ENCODE results near the gene MRPS35. TPM values are rescaled to one million over a fixed set of nuclear protein-coding genes. Genes with fewer than 3 reads are reported as not detected.

Gene MRPS35
- total RNA-seq, 3 donors from 2014 or later, result 37.7 to 64.1 (median 43.5) TPM

GRCh38 chr12:27772328-27773049 is 61.9 kb downstream of the MRPS35 start:
- intact Hi-C loops (cut with DNase I; ENCODE audit: low total_unique reads), result no loop called here
- DNase-seq (ENCODE audit: low spot score in 2 of 2), result no peak
- H3K27me3 ChIP-seq, result no peaks in the 10 kb centered on the region
- TF ChIP-seq POLR2AphosphoS5 (IDR thresholded peaks at IDR 0.05) (no peak), CTCF (IDR thresholded peaks at IDR 0.05) (no peak), POLR2A (IDR thresholded peaks at IDR 0.05) (no peak)
- no peak overlapping the region for H3K4me3 ChIP-seq
- H3K4me1 ChIP-seq, result no peaks in the 10 kb centered on the region
- no peak overlapping the region for H3K27ac ChIP-seq
- no peaks in the 10 kb centered on the region for H3K9me3 ChIP-seq
- no peaks in the 10 kb centered on the region for H3K36me3 ChIP-seq

- TF ChIP-seq CTCF (IDR thresholded peaks at IDR 0.05), result no peak
- no peak for TF ChIP-seq POLR2A (IDR thresholded peaks at IDR 0.05)
- TF ChIP-seq POLR2AphosphoS5 (IDR thresholded peaks at IDR 0.05), result no peak
- Histone ChIP-seq H3K4me1 (peaks cover 4 to 10% of the 10 kb centered on the region in 2 donors), H3K27me3 (no peaks in the 10 kb centered on the region), H3K36me3 (no peaks in the 10 kb centered on the region), H3K9me3 (no peaks in the 10 kb centered on the region), H3K27ac (no peak overlapping the region), H3K4me3 (no peak overlapping the region)
- no peak for DNase-seq (ENCODE audit: low spot score in 2 of 2)
- intact Hi-C loops (cut with DNase I; ENCODE audit: low total_unique reads), result no loop called here
These were observed 66.5 kb downstream of the MRPS35 start for GRCh38 chr12:27777141-27777540.

GRCh38 chr12:27778206-27778605 is 67.6 kb downstream of the MRPS35 start:
- TF ChIP-seq CTCF (IDR thresholded peaks at IDR 0.05), result no peak
- TF ChIP-seq POLR2AphosphoS5 (IDR thresholded peaks at IDR 0.05), result no peak
- no peak for TF ChIP-seq POLR2A (IDR thresholded peaks at IDR 0.05)
- Histone ChIP-seq H3K4me1 (peaks cover 4 to 11% of the 10 kb centered on the region in 2 donors), H3K36me3 (no peaks in the 10 kb centered on the region), H3K27ac (no peak overlapping the region), H3K27me3 (no peaks in the 10 kb centered on the region), H3K4me3 (no peak overlapping the region), H3K9me3 (no peaks in the 10 kb centered on the region)
- intact Hi-C loops (cut with DNase I; ENCODE audit: low total_unique reads), result no loop called here
- DNase-seq (ENCODE audit: low spot score in 2 of 2), result no peak

GRCh38 chr12:27779416-27779919 is 68.8 kb downstream of the MRPS35 start:
- H3K4me3 ChIP-seq, result peak overlapping the region; percentile 65 to 82 (median 67)
- TF ChIP-seq POLR2A (IDR thresholded peaks at IDR 0.05) (no peak), POLR2AphosphoS5 (IDR thresholded peaks at IDR 0.05) (no peak), CTCF (IDR thresholded peaks at IDR 0.05) (no peak)
- H3K4me1 ChIP-seq, result peaks cover 4 to 11% of the 10 kb centered on the region in 2 donors
- intact Hi-C loops (cut with DNase I; ENCODE audit: low total_unique reads), result no loop called here
- DNase-seq (ENCODE audit: low spot score in 2 of 2), result no peak
- H3K9me3 ChIP-seq, result no peaks in the 10 kb centered on the region
- H3K36me3 ChIP-seq, result no peaks in the 10 kb centered on the region
- peak overlapping the region; percentile 88 to 96 for H3K27ac ChIP-seq
- no peaks in the 10 kb centered on the region for H3K27me3 ChIP-seq

GRCh38 chr12:27779920-27780611 is 69.4 kb downstream of the MRPS35 start, which contains the start of the genes KLHL42 and MANSC4:
KLHL42 (plus strand) TSS chr12:27780233; CDS start chr12:27780331, 98 bp downstream.
MANSC4 (minus strand) TSS chr12:27780236; CDS start chr12:27771276, 8,960 bp downstream.
- Histone ChIP-seq H3K36me3 (no peaks in the 10 kb centered on the region), H3K4me1 (peaks cover 4 to 11% of the 10 kb centered on the region in 2 donors), H3K4me3 (peak within 1 kb of the TSS; percentile 65 to 82 (median 67)), H3K27me3 (no peaks in the 10 kb centered on the region), H3K27ac (peak within 1 kb of the TSS; percentile 88 to 96), H3K9me3 (no peaks in the 10 kb centered on the region)
- DNase-seq (ENCODE audit: low spot score in 2 of 2), result peak; percentile 44 to 62
- TF ChIP-seq POLR2AphosphoS5 (IDR thresholded peaks at IDR 0.05) (peak in 1 of 3 donors; percentile 47), CTCF (IDR thresholded peaks at IDR 0.05) (no peak)
- intact Hi-C loops (cut with DNase I; ENCODE audit: low total_unique reads), result no loop called here
